ENCODE data around the gene TUBGCP6.

DNA sequence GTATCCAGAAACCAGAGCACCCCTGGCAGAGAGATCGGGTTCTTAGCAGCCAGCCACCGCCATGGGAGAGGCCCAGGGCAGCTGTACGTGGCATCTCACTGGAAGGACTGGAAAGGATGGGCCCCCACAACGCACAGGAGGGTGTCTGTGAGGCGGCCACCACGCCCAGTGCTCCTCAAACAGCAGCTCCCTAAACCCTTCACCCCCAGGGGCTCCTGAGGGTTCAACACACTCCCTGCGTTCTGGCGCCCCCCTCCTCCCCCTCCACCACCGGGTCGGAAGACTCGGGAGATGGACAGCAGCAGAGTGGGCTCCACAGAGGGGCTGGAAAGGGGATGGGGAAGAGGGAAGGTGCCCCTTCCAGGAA lies 15.6 kb upstream of the TUBGCP6 start:
- TF ChIP-seq, protein P1, sequence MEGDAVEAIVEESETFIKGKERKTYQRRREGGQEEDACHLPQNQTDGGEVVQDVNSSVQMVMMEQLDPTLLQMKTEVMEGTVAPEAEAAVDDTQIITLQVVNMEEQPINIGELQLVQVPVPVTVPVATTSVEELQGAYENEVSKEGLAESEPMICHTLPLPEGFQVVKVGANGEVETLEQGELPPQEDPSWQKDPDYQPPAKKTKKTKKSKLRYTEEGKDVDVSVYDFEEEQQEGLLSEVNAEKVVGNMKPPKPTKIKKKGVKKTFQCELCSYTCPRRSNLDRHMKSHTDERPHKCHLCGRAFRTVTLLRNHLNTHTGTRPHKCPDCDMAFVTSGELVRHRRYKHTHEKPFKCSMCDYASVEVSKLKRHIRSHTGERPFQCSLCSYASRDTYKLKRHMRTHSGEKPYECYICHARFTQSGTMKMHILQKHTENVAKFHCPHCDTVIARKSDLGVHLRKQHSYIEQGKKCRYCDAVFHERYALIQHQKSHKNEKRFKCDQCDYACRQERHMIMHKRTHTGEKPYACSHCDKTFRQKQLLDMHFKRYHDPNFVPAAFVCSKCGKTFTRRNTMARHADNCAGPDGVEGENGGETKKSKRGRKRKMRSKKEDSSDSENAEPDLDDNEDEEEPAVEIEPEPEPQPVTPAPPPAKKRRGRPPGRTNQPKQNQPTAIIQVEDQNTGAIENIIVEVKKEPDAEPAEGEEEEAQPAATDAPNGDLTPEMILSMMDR (IDR thresholded peaks at IDR 0.05): no peak
- no peak for TF ChIP-seq POLR2A (IDR thresholded peaks at IDR 0.05)
